ENCODE measurements around the gene MRPS23. TPM values are rescaled to one million over a fixed set of nuclear protein-coding genes. Genes with fewer than 3 reads are reported as not detected.
"Not testable (repeated sequence)": the region's sequence is repeated elsewhere in the genome, so short reads cannot be mapped to it uniquely, and the experiment has no call there.

The MRPS23 gene
- total RNA-seq, 1 experiment from 2014 or later: 32.1 TPM

- no peak for DNase-seq (ENCODE audit: low read depth)
These were observed 14.4 kb upstream of the MRPS23 start for GRCh38 chr17:57864273-57864672.

DNA sequence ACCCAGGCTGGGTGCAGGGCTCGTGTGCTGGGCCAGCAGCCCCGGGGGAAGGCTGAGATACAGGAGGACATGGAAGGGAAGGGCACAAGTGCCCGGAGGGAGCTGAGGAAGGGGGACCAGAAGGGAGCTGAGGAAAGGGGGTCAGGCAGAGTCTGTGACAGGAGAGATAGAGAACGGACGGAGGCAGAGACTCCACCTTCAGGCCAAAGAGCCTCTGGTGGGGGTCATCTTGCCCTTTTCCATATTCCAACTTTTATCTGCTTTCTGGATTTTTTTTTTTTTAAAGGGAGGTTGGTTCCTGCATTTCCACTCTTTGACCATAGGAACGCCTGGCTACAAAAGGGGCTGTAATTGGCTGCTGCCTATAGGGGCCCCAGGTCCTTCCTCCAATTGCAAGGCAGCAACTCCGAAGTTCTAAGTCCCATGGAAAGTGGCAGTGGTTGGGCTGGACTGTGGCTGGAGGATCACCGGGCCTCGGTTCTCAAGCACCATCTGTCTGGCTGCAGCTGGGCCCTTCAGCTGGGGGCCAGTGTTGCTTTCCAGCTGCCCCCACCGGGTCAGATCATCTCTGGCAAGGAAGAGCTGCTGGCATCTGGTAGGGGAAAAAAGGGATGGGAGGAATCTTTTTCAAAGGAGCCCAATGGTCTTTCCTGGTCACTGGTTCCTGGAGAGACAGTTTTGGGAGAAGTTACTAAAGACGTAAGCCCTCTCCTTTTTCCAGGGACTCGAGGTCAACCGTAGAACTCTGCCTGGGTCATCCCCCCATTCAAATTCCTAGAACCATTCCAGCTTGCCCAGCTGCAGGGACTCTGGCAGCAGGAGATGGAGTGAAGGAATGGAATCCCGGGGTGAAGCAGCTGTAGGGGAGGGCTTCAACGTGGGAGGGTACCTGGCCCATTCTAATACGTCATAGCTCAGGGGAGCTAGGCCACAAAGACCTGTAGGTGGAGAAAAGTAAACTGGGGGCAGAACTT is 13.1 kb upstream of the MRPS23 start:
- no peak for DNase-seq (ENCODE audit: low read depth)

- DNase-seq (ENCODE audit: low read depth): no peak
These were observed 12.2 kb upstream of the MRPS23 start for GRCh38 chr17:57861790-57862693.

- no peak for DNase-seq (ENCODE audit: low read depth)
These were observed 11.4 kb upstream of the MRPS23 start for GRCh38 chr17:57861000-57861789.

DNA sequence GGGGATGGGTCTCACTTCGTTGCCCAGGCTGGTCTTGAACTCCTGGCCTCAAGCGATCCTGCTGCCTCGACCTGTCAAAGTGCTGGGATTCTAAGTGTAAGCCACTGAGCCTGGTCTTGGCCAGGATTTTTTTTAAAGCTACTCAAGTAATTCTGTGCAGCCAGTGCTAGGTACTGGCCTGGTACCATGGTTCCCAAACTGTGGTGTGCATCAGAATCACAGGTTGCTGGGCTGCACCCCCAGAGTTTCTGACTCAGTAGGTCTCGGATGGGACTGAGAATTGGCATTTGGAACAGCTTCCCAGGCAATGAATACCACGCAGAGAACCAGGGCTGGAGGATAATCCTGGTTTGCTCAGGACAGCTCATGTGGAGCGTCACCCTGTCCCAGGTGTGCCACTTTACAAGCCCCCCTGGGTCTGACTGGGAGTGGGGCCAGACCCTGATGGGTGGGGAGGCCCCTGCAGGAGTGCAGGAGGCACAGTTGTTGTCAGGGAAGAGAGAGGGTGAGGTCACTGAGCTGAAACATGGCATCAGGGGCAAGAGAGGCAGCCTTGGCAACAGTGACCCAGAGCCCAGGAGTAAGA is 10.7 kb upstream of the MRPS23 start:
- DNase-seq (ENCODE audit: low read depth): no peak

GRCh38 chr17:57859601-57860413 is 10.0 kb upstream of the MRPS23 start:
- DNase-seq (ENCODE audit: low read depth): no peak

DNA sequence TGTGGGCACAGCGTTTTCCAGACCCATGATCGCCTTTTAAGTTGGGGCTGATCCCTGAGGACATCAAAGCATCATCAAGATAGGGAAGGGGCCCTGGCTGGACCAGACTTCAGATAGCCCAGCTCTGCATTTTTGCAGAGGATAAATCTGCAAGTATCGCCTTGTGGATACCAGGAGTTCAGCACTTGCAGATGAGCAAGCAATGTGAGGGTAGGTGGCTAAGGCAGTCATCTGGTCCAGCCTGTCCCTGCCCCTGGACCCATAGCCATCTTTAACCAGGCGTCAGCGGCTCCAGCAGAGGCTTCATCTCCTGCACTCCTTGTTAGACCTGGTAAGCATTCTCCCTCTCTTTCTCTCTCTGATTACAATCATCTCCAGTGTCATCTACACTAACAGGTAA is 9.0 kb upstream of the MRPS23 start:
- no peak for DNase-seq (ENCODE audit: low read depth)

- no peak for DNase-seq (ENCODE audit: low read depth)
These were observed 7.2 kb upstream of the MRPS23 start for GRCh38 chr17:57856792-57857620.

DNA sequence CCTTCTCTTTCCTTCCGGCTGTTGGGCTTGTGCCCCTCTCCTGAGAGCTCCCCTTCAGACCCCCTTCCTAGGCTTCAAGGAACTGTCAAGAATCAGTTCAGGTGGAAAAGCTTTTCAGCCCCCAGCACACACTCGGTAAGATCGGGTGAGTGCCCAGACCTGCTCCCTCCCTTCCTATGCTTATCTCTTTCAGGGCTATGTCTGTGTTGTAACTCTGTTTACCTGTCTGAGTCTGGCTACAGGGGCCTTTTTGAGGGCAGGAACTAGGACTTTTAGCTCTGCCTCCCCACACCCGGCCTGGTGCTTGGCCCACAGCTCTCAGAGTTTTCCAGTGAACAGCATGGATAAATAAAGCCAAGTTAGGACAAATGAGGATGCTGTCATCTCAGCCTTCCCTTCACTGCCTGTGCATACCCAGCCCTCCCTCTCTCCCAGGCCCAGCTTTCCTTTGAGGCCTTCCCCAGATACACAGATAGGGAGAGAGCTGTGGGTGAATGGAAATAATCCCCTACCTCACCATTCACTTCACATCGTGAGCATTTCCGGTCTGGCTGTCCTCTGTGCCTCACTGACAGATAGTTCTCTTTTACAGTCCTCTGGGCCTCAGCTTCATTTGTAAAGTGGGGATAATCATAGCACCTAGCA is 5.7 kb upstream of the MRPS23 start:
- DNase-seq (ENCODE audit: low read depth): no peak

DNA sequence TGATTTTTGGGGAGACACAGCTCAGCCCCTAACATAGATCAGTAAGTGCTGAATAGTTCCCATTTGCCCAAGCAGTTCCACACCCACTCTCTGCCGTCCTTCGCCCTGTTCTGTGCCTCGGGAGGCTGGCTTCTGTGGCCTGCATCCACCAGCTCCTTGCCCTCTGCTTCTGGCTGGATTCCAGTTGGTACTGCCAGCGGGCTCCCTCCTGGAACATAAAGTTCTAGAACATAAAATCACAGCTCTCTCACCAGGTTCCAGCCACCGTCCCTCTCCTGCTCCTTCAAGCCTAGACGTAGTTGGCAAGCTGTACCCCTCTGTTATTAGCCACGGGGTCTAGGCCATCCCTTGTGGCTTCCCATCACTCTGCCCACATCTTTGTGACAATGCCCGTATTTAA is 3.9 kb upstream of the MRPS23 start:
- DNase-seq (ENCODE audit: low read depth): no peak

DNA sequence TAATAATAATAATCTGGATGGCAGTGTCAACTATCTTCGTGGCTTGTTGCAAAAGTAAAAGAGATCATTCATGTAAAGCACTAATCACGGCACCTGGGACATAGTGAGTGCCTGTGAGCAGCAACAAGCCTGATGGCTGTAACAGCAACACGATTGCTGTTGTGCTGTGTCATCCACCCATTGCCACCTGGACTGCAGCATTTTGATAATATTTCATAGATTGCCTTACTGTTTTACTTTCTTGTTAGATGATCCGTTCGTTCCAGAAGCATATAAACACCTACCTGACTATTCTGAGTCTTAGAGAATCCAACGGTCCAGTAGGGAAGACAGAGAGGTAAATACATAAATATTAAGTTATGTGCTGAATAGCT is 3.1 kb upstream of the MRPS23 start:
- no peak for DNase-seq (ENCODE audit: low read depth)

DNA sequence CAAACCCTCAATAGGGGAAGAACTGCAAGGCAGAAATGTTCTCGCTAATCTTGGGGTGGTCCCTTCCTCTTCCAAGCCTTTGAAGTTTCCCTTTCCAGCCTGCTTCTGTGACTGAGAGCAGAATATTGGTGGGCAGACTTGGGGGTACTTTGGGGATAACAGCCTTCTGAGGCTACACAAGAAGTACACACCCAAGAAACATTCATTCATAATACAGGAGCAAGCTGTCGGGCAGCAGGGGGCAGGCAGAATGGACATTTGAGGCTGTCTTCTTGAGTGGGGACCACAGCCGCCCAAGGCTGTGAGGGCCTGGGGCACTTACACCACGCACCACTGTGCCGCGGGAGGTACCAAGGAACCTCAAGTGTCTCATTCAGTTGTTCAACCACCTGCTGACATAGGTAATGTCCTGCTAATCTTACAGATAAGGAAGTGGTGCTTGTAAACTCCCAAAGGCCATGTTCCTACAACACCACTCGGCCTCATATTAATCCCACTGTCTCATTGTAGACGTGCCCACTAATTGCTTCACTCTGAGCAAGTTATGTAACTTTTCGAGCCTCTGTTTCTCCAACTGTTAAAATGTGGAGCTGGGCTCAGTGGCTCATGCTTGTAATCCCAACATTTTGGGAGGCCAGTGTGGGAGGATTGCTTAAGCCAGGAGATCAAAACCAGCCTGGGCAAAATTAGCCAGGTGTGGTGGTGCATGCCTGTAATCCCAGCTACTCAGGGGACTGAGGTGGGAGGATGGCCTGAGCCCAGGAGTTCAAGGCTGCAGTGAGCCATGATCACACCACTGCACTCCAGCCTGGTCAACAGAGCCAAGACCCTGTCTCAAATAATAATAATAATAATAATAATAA is 2.5 kb upstream of the MRPS23 start:
- no peak for DNase-seq (ENCODE audit: low read depth)

DNA sequence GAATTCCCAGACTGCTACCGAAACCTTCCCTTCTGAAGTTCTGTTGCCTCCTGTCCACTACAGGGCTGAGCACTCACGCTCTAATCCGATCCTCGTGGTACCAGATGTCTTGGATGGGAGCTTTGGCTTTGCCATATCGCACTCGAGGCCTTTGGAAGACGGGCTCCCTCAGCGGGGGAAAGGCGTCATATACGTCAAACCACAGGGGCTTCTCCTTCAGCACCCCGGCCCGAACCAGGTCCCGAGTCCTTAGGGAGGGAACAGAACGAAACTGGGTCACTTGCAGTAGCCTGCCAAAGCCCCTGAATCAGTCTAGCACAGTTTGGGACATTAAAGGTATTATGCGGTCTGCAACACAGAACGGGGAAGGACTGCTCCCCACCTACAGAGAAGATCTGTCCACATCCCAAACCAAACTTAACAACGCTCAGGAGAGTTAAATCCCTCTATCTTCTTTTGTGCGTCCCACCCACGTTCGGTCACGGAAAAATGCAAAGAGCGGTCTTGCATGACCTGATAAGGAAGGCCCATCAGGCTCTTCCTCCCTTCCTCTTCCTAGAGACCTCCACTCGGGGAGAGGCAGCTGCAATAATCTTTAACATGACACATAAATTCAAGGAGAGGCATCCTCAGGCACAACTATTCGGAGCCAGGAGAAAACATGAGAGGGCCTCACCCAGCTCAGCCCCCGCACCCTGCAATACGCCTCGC is 526 bp downstream of the MRPS23 start:
- no peak for DNase-seq (ENCODE audit: low read depth)

GRCh38 chr17:57846056-57846945 is 3.5 kb downstream of the MRPS23 start:
- DNase-seq (ENCODE audit: low read depth): not testable (repeated sequence)

GRCh38 chr17:57842280-57842679 is 7.6 kb downstream of the MRPS23 start:
- no peak for DNase-seq (ENCODE audit: low read depth)

DNA sequence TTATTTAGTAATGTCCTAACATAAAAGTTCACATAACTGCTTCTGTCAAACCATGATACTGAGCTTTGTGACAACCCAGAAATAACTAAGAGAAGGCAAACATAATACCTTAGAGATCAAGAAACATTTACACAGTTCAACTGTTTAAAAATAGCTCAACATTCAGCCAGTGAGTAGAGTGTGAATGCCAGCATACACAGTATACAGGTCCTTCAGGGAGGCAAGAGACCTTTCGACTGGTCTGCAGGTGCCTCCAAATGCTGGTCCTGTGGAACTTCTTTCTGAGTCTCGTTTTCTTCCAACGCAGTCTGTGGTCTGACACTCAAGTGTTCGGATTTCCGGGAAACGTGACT is 10.3 kb downstream of the MRPS23 start:
- DNase-seq (ENCODE audit: low read depth): no peak
